GM18517 (cell line): ENCODE measurements around the gene TBL1X.
A peak's percentile ranks its signal among the peaks of the same experiment; 100 is the strongest.

ENCODE experiments used
- ATAC-seq: cut with Tn5 transposase; IDR thresholded peaks from one replicate; pipeline ENCODE4 v1.9.1; 2021; ENCODE audit warnings: mild to moderate bottlenecking, moderate library complexity; ENCODE audit not compliant: unreplicated experiment

Gene TBL1X

DNA sequence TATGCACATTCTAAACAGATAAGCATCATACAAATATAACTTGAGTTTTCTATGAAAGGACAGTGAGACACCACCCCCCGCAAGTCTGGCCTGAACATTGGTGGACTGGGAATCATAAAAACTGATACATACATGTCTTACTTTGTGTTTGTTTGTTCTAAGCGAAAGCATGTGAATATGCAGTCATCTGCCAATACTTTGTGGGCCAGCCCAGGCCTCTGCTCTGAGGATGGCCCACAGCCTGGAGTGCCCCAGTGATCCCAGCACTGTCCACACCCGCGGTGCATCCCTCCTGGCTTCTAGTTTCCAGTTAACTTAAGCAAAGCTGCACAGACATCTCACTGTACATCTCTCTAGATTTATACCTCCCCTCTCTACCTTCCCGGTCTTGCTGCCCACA lies 154.3 kb downstream of the TBL1X start:
- ATAC-seq = no peak

DNA sequence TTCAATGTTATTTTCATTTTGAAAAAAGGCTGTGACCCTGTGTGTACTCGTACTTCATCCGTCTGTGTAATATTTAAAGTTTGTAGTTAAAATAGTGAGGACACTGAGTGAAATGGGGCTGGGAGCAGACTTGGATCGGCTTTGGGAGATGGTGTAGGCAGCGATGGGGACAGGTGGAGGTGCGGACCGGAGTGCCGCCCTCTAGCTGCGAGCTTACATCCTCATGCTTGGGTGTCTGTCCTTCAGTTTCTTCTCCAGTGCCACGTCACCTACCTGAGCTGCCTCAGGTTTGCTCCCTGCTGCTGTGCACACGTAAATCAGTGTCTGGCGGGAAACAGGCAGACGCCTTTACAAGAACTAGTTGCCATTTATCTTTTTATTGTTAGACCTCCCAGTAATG lies 154.7 kb downstream of the TBL1X start:
- no peak for ATAC-seq

DNA sequence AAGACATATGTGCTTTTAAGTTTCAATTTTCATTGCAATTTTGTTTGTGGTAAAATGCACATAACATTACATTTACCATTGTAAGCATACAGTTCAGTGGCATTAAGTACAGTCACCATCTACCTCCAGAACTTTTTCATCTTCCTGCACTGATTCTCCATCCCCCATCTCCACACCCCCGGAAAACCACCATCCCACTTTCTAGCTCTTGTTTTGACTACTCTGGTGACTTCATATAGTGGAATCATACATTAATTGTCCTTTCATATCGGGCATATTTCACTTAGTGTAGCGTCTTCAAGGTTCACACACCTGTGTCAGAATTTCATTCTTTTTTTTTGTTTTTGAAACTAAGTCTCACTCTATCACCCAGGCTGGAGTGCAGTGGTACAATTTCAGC lies 157.3 kb downstream of the TBL1X start:
- ATAC-seq = no peak

- ATAC-seq = no peak
These were observed 161.5 kb downstream of the TBL1X start for GRCh38 chrX:9626379-9626778.

DNA sequence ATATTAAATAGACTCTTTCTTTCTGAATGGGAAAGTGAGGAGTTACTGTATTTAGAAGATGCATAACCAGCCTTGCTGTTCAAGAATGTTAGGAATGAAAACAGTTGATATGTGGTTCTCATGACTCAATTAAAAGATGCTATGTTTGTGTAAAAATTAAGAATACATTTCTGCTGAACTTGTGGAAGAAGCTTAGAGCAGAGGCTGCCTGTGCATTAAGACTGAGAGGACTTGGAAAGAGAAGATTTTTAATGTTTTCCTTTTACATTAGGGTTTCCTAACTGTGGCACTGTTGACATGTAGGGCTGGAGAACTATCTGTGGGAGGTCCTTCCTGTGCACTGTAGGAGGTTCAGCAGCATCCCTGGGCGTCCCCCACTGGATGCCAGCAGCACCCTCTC lies 163.1 kb downstream of the TBL1X start:
- ATAC-seq = no peak

DNA sequence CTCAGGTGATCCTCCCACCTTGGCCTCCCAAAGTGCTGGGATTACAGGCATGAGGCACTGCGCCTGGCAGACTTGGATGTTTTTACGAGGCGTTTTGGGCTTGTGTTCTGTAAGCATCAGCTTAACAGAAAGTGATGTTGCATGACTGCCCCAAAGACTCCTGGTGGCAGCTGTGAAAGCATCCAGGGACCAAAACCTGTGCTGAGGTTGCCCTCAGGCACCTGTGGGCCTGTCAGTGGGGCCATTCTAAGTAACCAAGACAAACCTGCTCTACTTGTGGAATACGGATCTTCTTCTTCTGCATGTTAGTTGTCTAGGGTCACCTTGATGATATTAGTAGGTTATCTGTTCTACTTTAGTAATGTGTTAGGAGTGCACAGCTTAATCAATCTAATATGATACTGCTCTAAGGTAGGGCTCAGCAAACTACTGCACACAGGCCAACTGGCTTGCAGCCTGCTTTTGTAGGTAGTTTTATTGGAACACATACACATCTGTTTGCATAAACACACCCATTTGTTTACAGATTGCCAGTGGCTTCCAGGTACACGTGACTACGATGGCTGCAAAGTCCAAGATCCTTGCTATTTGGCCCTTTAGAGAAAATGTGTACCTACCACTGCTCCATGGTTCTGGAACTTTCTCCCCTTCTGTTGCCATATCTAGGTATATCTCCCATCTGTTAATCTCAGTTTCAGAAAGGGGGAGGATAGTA lies 164.1 kb downstream of the TBL1X start:
- no peak for ATAC-seq

GRCh38 chrX:9634551-9634950 lies 169.7 kb downstream of the TBL1X start:
- no peak for ATAC-seq

DNA sequence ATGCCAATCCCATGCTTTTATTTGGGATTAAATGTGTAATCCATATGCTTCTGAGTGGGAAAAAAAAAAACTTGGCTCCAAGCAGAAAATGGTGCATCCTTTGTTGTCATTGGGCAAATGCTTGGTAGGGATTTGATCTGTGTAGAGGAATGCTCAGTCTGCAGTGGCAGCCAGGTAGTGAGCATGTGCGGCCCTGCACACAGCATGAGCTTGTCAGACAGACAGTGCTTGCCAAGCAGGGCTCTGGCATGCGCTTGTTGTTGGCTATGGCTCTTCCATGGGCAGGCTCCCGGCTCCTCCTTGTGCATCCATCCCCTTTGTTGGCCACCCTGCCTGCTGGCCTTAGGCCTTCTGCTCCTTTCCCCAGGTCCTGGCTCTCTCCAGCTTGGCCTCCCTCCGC lies 170.5 kb downstream of the TBL1X start:
- ATAC-seq = no peak

- ATAC-seq = no peak
These were observed 170.9 kb downstream of the TBL1X start for GRCh38 chrX:9635803-9636202.

GRCh38 chrX:9638871-9639270 lies 174.0 kb downstream of the TBL1X start:
- ATAC-seq = no peak

GRCh38 chrX:9642270-9642995 lies 177.6 kb downstream of the TBL1X start:
- ATAC-seq = no peak

GRCh38 chrX:9643807-9644206 lies 178.9 kb downstream of the TBL1X start:
- ATAC-seq = no peak

GRCh38 chrX:9644335-9644734 lies 179.5 kb downstream of the TBL1X start:
- peak; percentile 80 for ATAC-seq

GRCh38 chrX:9646471-9647224 lies 181.8 kb downstream of the TBL1X start:
- ATAC-seq = no peak

- no peak for ATAC-seq
These were observed 182.6 kb downstream of the TBL1X start for GRCh38 chrX:9647431-9647830.

DNA sequence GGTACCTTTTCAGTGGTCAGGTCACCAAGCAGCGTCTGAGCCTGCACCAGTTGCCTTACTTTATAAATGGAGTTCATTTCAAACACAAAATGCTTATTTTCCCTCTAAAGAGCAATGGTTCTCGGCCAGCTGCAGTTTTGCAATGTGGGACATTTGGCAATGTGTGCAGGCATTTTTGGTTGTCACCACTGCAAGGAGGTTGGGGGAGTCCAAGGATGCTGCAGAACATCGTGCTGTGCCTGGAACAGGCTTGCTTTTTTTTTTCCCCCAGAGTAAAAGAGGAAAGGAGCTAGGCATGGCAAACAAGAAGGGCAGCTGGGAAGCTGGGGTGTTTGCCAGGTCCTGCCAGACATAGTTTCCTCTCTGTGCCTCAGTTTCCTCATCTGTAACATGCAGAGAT lies 185.2 kb downstream of the TBL1X start:
- no peak for ATAC-seq

DNA sequence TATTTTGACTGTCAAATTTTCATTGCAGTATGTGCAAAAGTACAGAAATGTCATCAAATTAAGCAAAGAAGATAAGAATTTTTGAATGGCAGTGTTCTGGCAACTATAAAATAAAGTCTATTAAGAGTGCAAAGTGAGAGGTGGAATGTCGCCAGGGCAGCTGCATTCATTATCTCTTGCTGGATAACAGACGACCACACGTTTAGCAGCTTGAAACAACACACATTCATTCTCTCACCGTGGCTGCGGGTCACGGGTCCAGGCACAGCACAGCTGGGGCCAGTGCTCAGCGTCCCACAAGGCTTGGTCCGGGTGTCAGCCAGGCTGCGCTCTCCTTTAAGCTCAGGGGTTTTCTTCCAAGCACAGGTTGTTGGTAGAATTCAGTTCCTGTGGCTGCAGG lies 186.9 kb downstream of the TBL1X start:
- no peak for ATAC-seq

- ATAC-seq = no peak
These were observed 190.1 kb downstream of the TBL1X start for GRCh38 chrX:9654929-9655328.

GRCh38 chrX:9656277-9656676 lies 191.4 kb downstream of the TBL1X start:
- ATAC-seq = no peak

- no peak for ATAC-seq
These were observed 192.0 kb downstream of the TBL1X start for GRCh38 chrX:9656871-9657270.

DNA sequence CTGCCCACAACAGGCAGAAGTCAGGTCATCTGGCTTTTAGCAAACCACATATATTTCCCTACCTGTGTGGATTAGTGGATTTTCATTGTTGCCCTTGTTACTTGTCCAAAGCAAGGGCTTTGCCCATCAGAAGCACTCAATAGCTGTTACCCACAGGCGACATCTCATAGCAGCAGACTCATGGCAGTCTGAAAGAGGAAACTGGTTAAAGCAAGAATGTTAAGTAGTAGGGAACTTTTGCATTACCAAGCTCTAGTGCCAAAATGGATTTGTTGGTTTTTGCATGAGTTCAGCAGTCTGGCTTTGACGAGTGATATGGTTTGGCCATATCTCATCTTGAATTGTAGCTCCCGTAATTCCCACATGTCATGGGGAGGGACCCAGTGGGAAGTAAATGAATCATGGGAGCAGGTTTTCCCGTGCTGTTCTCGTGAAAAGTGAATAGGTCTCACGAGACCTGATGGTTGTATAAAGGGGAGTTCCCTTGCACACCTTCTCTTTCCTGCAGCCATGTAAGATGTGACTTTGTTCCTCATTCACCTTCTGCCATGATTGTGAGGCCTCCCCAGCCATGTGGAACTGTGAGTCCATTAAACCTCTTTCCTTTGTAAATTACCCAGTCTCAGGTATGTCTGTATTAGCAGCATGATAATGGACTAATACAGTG lies 192.9 kb downstream of the TBL1X start:
- ATAC-seq = no peak
